GM19324 (cell line): ENCODE data around the gene BORCS5.
"Not testable (repeated sequence)": the region's sequence is repeated elsewhere in the genome, so short reads cannot be mapped to it uniquely, and the experiment has no call there.

Source experiments
- ATAC-seq: cut with Tn5 transposase; IDR thresholded peaks from one replicate; pipeline ENCODE4 v1.9.1; 2021; ENCODE audit warnings: mild to moderate bottlenecking, moderate library complexity; ENCODE audit not compliant: unreplicated experiment, low FRiP score

The BORCS5 gene

GRCh38 chr12:12452326-12452902 lies 95.5 kb downstream of the BORCS5 start:
- ATAC-seq: no peak

GRCh38 chr12:12453635-12454034 lies 96.8 kb downstream of the BORCS5 start:
- ATAC-seq: no peak

- no peak for ATAC-seq
Observed at GRCh38 chr12:12454315-12454714, 97.4 kb downstream of the BORCS5 start.

- ATAC-seq: no peak
Observed at GRCh38 chr12:12456637-12457036, 99.8 kb downstream of the BORCS5 start.

- ATAC-seq: no peak
Observed at GRCh38 chr12:12460935-12461922, 104.4 kb downstream of the BORCS5 start.

- ATAC-seq: no peak
Observed at GRCh38 chr12:12461923-12462315, 105.0 kb downstream of the BORCS5 start.

- ATAC-seq: no peak
Observed at GRCh38 chr12:12465522-12465921, 108.6 kb downstream of the BORCS5 start.

- ATAC-seq: no peak
Observed at GRCh38 chr12:12466157-12466556, 109.3 kb downstream of the BORCS5 start.

- ATAC-seq: no peak
Observed at GRCh38 chr12:12467264-12467663, 110.4 kb downstream of the BORCS5 start.

- no peak for ATAC-seq
Observed at GRCh38 chr12:12467688-12468261, 110.9 kb downstream of the BORCS5 start.

GRCh38 chr12:12468575-12468974 lies 111.7 kb downstream of the BORCS5 start:
- no peak for ATAC-seq

- ATAC-seq: no peak
Observed at GRCh38 chr12:12469386-12469785, 112.5 kb downstream of the BORCS5 start.

GRCh38 chr12:12470751-12471306 lies 114.0 kb downstream of the BORCS5 start:
- no peak for ATAC-seq

GRCh38 chr12:12471982-12472961 lies 115.4 kb downstream of the BORCS5 start:
- not testable (repeated sequence) for ATAC-seq

GRCh38 chr12:12473223-12473622 lies 116.3 kb downstream of the BORCS5 start:
- ATAC-seq: no peak

GRCh38 chr12:12474471-12474928 lies 117.6 kb downstream of the BORCS5 start:
- peak; percentile 15 for ATAC-seq

GRCh38 chr12:12474931-12475795 lies 118.3 kb downstream of the BORCS5 start:
- peak; percentile 76 for ATAC-seq

GRCh38 chr12:12476857-12477531 lies 120.1 kb downstream of the BORCS5 start:
- no peak for ATAC-seq
